ENCODE results near the gene RNF20.

GRCh38 chr9:101604296-101604695 lies 70.6 kb downstream of the RNF20 start:
- no peak for TF ChIP-seq SMC3 (IDR thresholded peaks at IDR 0.05)
- TF ChIP-seq CTCF (IDR thresholded peaks at IDR 0.05), result no peak
- TF ChIP-seq POLR2A (IDR thresholded peaks at IDR 0.05; ENCODE audit: low read length), result no peak
- TF ChIP-seq JUN (IDR thresholded peaks at IDR 0.05), result no peak
- no peak for TF ChIP-seq MYC (IDR thresholded peaks at IDR 0.05; ENCODE audit: borderline replicate concordance, low read length)
- TF ChIP-seq BHLHE40 (IDR thresholded peaks at IDR 0.05; ENCODE audit: low read depth, low read length), result no peak
- TF ChIP-seq CBX2 (IDR thresholded peaks at IDR 0.05; ENCODE audit: borderline replicate concordance, low read depth), result no peak
- no peak for TF ChIP-seq REST (IDR thresholded peaks at IDR 0.05)
- no peak for TF ChIP-seq RFX5 (IDR thresholded peaks at IDR 0.05)
- TF ChIP-seq MAX (IDR thresholded peaks at IDR 0.05), result no peak
- no peak for TF ChIP-seq CHD2 (IDR thresholded peaks at IDR 0.05; ENCODE audit: low read length, partially characterized antibody)
- no peak for TF ChIP-seq CHD4 (IDR thresholded peaks at IDR 0.05; ENCODE audit: borderline replicate concordance)
